GM21381 (cell line): Measurements from ENCODE around the gene NPC1.
"Not testable (repeated sequence)": the region's sequence is repeated elsewhere in the genome, so short reads cannot be mapped to it uniquely, and the experiment has no call there.

Experiments
- ATAC-seq: cut with Tn5 transposase; IDR thresholded peaks from one replicate; pipeline ENCODE4 v1.9.1; 2021; ENCODE audit warnings: mild to moderate bottlenecking, moderate library complexity; ENCODE audit not compliant: unreplicated experiment

Gene NPC1

DNA sequence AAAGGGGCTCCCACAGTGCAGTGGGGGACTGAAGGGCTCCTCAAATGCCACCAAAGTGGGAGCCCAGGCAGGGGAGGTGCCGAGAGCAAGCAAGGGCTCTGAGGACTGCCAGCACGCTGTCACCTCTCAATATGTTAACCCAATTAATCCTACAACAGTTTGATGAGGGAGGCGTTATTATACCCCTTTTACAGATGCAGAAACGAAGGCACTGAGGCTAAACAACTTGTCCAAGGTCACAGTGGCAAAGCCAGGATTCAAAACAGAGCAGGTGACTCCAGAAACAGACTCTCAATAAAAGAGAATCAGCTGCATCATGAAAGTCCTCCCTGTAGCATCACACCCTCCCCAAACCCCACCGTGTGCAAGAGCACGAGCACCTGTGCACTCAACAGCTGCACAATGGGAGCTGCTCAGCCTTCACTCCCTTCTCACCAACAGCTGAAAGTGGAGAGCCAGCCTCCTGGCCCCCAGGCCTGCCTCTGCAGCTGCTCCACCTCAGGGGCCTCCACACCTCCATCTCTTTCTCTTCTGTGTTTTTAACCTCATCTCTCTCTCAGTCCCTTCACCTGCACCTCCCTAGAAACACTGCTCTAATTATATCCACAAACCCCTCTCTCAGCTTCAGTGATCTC, 8.1 kb downstream of the NPC1 start:
- ATAC-seq, result no peak

DNA sequence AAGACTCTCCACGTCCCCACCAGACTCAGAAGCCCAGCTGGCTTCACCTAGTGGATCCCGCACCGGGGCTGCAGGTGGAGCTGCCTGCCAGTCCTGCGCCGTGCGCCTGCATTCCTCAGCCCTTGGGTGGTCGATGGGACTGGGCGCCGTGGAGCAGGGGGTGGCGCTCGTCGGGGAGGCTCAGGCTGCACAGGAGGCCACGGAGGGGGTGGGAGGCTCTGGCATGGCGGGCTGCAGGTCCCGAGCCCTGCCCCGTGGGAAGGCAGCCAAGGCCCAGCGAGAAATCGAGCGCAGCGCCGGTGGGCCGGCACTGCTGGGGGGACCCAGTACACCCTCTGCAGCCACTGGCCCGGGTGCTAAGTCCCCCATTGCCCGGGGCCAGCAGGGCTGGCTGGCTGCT, 8.8 kb downstream of the NPC1 start:
- not testable (repeated sequence) for ATAC-seq

DNA sequence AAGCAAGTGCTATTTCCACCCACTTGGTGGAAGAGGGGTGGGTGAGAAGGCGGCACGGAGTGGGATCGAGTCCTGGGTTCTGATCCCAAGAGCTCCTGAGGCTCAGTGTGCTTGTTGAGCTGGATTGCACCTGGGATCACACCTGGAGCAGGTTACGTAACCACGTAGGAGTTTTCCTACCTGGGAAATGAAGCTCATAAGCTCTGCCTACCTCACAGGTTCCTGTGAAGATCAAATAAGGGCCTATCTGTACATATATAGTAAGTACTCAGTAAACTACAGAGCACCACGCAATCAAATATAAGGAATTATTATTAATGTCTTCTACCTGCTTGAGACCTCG, 11.0 kb downstream of the NPC1 start:
- ATAC-seq, result no peak

DNA sequence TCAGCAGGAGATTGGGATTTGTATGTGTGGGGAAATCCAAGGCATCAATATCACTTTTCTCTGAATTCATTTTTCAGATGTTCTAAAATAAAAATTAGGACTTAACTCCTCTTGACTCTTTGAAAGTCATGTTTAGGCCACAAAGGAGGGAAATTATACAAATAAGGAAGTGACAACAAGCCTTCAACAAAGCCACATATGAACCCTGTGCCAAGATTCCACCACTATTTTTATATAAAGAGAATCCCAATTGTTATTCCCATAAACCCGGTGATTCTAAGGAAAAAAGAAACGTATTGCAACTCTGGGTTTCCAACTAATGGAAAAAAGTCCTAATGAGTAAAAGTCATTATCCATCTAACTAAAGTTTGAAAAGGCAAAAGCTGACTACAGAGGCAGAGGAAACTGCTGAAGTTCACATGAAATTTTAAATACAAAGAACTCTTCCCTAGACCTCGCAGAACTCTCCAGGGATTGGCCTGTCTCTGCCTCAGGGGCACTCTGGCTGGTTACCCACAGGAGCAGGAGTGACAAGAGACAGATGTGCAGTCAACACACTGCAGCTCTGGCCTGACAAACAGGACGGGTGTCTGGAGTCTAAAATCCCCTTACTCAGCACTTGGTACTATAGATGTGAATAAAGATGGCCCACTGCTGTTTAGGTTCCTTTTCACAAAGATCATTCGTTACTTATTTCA, 11.5 kb downstream of the NPC1 start:
- ATAC-seq, result no peak

DNA sequence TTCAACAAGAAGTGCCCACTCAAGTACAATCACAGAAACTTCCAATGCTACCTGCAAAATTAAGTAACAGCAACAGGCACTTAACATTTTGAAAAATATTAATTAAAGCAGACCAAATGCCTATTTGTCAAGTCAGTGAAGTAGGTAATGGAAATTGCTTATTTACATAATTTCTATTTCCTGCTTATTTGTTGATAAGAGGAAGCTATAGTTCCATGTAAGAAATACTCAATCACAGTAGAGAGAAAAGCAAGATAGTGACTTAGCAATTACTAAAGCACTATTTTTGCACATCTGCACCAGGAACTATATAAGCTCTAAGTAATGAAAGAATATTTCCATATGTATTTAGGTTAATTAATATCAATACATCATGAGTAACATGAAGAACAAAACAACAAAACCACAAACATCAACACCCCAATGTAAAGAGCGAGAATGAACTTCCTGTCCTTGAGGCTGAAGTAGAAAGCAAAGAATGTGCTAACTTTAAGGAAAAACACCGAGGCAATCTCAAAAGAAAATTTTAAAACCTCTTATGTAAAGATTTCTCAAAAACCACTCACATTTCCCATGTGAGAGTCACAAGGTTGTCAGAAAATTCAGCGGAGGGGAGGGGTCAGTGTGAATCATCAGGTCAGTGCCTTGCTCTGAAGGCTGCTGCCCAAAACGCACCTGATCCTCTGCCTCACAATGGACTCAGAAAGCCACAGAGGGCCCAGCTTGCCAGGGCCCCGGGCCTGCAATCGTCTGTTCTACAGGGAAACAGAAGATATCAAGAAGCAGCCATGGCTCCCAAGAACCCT, 12.5 kb downstream of the NPC1 start:
- no peak for ATAC-seq

DNA sequence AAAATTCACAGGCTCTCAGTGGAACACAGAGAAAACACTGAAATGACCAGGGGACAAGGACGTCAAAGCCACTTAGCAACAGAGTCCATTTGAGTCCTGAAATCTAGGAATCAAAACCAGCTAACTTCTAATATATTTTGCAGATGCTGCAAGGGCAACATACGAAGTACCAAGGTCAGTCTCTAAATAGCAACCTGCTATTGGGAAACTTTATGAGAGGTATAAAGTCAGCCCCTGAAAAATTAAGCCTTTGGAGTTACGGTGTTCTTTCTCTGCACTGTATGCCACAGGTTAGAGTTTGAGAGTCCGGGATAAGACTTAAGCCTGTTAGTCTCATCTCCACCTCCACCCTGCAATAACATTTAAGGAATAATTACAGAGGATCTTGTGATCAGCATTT, 13.3 kb downstream of the NPC1 start:
- no peak for ATAC-seq

DNA sequence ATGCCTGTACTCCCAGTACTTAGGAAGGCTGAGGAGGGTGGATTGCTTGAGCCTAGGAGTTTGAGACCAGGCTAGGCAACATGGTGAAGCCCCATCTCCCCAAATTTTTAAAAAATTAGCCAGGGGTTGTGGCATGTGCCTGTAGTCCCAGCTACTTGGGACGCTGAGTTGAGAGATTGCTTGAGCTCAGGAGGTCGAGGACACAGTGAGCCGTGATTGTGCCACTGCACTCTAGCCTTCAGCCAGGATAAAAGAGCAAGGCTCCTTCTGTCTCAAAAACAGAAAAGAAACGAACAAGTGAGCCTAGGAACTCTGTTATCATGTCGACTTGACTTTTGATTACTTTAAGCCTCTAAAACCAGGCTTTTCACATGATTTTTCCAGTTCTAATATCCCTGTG, 13.7 kb downstream of the NPC1 start:
- no peak for ATAC-seq

DNA sequence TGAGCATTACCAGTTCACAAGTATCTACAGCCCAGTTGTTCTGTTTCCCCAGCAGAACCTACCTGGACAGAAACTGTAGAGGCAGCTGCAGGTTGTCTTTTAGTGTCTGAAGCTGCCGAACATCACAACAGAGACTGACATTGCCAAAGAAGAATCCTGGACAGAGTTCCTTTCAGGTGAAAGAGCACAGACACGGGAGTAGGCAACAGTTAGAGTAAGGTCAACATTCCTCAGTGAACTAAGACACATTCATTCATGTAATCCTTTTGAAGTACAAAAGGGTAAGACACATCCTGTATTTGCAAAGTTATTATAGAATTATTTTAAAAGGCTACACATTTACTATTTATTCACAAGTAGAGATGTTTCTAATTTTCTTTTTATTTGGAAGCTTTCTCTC, 14.3 kb downstream of the NPC1 start:
- ATAC-seq, result no peak

DNA sequence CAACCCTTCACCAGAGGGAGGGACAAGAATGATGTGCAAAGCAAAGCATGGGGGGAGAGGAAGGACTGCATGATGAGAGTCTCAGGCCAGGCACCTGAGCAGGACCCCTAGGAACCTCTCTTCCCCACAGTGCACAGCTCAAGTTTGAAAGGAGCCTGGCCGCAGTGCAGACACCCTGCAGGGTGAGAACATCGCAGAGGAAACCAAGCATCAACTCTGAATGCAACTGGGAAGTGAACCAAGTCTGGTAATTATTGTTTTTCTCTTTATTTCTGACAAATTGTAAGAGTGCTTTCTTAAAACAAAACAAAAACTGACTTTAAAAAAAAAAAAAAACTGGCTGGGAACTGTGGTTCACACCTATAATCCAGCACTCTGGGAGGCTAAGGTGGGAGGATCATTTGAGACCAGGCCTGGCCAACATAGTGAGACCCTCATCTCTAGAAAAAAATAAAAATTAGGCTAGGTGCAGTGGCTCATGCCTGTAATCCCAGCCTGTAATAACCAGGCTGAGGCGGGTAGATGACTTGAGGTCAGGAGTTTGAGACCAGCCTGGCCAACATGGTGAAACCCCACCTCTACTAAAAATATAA, 15.3 kb downstream of the NPC1 start:
- no peak for ATAC-seq

DNA sequence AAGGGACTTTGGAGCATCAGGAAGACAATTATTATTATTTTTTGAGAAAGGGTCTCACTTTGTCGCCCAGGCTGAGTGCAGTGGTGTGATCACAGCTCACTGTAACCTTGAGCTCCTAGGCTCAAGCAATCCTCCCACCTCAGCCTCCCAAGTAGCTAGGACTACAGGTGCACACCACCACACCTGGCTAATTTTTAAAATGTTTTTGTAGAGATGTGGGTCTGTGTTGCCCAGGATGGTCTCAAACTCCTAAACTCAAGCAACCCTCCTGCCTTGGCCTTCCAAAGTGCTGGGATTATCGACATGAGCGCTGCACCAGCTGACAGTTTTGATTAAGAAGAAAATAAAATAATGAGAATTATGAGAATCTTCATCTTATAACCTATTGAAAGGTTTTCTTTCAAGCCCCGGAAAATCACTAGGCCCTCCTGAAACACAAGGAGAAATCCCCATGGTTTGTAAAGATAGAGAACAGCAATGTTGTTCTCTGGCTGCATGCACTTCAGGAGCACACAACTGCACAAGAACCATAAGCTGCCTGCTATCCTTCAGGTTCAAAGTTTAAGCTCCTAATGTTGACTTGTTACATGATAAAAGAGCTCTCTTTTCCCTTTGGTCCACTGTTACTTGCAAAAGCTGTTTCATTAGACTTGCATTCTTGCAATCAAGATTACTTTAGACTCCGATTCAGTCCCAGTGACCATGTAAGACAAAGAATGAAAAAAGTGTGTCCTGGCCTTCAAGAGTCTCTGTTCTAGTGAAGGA, 16.8 kb downstream of the NPC1 start:
- no peak for ATAC-seq

DNA sequence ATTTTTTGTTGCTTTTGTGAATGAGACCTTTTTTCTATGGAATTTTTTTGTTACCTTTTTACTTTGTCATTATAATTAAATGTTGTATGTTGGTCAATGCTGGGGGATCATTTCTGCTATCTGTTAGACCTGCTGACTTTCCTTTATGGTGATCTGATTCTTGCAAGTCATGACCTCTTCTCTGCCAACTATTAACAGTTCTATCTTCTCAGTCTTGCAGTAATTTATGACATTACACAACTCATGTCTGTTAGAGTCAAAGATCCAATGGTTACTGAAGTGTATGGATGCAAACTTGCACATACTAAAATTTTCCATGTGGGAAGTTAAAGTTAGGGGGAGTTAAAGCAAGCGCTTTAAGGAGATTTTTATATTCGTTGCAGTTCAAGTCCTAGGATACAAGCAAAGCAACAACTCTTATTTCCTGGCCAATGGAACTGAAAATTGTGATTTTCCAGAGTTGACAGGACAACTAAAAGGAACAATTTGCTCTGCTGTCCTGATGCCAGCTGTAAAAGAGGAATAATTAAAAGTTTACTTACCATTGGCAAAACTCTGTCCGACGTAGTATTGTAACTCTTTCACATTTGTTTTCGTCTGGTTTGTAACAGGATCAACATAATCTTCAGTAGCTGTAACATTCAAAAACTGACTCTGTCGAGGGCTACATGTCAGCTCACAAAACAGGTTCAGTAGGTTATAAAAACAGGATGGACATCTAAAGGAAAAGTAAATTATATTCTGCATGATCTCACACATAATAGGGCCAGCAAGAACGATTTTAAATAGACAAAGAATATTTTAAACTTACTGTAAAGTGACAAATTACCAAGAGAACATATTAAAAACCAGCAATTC, 17.8 kb downstream of the NPC1 start:
- no peak for ATAC-seq

DNA sequence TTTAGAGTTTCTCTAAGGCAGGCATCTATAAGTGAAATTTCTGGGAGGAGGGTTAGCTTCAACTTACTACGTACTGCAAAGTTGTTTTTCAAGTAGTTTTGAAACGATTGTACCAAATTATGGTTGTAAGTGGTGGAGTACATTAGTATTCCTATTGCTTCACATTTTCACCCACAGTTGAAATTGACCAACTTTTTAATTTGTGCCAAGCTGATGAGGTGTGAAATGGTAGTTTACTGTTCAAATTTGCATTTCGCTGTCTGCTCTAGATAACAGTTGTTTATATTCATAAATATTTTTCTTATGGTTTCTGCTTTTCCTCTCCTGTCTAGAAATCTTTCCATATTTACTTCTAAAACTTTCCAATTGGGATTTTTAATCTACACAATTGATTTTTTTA, 18.6 kb downstream of the NPC1 start:
- no peak for ATAC-seq

DNA sequence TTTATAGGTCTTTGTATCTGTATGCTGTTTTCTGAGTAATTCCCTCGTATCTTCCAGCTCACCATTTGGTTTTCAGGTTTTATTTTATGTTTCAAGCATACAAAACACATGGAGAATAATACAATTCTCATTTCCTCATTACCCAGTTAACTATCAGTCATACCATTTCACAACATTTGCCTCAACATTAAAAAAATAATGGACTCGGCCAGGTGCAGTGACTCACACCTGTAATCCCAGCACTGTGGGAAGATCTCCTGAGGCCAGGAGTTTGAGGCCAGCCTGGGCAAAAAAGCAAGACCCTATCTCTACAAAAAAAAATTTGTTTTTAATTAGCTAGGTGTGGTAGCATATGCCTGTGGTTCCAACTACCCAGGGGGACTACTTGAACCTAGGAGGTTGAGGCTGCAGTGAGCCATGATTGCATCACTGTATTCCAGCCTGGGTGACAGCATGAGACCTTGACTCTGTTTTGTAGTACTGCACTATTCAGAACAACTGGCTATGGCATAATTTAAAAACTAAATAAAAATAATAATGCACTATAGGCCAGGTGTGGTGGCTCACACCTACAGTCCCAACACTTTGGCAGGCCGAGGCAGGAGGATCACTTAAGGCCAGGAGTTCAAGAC, 20.3 kb downstream of the NPC1 start:
- ATAC-seq, result no peak

DNA sequence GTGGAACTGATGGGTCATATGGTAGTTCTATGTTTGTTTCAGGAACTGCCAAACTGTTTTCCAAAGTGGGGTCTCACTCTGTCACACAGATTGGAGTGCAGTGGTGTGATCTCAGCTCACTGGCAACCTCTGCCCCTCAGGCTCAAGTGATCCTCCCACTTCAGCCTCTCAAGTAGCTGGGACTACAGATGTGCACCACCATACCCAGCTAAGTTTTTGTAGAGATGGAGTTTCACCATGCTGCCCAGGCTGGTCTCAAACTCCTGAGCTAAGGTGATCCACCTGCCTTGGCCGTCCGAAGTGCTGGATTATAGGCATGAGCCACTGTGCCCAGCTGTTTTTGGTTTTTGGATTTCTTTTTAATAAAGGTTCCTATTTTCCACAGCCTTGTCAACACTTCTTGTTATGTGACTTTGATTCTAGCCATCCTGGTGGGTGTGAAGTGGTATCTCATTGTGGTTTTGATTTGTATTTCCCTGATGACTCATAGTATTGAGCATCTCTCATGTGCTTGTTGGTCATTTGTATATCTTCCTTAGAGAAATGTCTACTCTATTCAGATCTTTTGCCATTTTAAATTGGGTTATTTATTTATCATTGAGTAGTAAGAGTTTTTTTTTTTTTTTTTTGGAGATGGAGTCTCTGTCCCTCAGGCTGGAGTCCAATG, 22.8 kb downstream of the NPC1 start:
- no peak for ATAC-seq

DNA sequence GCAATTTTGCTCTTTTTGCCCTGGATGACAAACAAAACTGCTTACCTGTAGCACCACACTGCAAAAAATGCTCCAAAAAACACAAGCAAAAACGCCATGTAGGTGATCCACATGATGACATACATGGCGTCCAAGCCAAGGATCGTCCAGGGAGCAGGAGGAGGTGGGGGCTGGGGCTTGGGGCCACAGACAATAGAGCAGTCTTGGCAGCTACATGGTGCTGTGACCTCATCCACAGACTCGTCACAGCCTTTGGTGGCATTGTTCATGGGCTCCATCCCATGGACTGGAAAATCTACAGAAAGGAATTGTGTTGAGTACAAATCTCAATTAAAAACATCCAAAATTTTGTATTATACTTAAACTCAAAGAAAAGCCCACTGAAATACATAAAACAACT, 26.1 kb downstream of the NPC1 start:
- ATAC-seq, result no peak

DNA sequence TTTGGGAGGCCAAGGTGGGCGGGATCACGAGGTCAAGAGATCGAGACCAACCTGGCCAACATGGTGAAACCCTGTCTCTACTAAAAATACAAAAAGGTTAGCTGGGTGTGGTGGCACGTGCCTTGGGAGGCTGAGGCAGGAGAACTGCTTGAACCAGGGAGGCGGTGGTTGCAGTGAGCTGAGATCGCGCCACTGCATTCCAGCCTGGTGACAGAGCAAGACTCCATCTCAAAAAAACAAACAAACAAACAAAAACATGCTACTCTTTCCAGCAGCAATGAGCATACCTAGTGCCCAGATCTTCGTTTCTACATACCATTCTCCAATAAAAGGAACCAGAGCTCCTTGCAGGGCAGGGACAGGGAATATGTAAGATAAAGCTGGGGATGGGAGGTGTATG, 28.8 kb downstream of the NPC1 start:
- ATAC-seq, result not testable (repeated sequence)

DNA sequence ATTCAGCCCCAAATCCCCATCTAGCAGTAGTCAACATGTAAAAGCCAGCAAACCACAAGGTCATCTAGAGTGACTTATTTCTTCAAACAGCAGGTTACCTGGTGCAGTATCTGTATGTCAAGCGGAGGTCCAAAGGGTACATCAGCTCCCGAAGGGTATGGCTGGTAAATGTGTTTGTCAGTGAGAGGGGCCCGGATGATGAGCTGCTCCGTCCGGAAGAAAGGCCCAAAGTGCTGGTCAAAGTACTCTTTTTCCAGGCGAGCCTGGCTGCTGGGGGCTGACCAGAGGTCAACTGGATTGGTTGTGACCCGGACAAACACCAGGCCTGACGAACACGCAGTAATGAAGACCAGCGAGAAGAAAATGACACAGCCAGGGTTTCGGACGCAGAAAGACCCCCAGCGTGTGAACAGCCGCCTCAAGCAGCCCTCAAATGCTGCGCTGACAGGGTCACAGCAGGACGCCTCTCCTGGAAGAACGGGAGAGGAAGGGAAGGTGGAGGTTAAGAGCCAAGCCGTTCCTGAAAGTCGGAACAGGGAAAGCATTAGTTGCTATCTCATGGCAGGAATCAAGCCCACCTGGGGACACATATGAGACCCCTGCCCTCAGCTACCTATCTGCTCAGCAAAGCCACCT, 30.0 kb downstream of the NPC1 start:
- ATAC-seq, result no peak

DNA sequence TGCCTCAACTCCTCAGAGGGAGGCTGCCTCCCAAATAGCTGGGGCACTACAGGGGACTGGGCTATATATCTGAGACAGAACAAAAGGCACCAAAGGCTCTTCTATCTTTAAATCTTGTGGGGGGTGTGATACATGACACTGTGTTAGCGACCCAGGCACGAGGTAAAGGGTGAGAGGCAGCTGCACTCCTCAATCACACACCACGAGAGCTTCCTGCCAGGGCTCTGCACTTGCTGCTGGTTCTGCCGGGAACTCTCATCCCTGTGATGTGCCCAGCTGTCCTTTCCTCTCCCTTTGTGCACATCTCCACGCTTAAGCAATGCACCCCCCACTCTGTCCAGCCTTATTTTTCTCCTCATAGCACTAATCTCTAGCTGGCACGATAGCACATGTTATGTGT, 32.4 kb downstream of the NPC1 start:
- no peak for ATAC-seq

DNA sequence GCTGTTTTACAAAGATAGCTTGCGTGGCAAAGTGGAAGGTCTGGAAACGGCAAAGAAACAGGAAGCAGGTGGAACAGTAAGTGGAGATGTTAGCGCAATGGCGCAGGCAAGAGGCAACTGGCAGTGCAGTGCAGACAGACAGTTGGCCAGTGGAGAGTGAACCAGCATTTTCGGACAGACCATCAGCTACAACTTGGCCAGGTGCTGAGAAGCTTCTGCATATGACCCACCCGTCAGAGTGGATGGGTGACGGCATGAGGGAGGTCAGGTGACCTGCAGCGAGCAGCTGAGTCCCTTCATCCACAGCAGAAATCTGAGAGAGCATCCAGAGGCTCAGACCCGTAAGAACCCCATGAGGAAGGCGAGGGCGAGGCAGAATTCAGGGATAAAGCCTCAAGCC, 33.8 kb downstream of the NPC1 start:
- ATAC-seq, result no peak
